Stimulated activated CD8-positive, alpha-beta memory T cell treated with anti-CD3 and anti-CD28 coated beads, Interleukin-7, amount 100 ng/mL, for 4 hours (primary cell): ENCODE data around the gene PPIE.

Experiments used
- DNase-seq, 2 donors: peaks; one replicate each; pipeline ENCODE4 v3.0.0-alpha.2; 2020; ENCODE audit warnings: low read depth in 2 of 2

Gene PPIE

GRCh38 chr1:39738622-39739366 is at the start of gene PPIE:
Gene PPIE, plus strand, starts transcription at chr1:39738882. Its CDS starts 19 bp downstream, at chr1:39738901.
- peak; percentile 93 to 94 for DNase-seq

GRCh38 chr1:39689214-39689613 is 49.5 kb upstream of the PPIE start:
- no peak for DNase-seq

- DNase-seq: no peak
Measured at GRCh38 chr1:39689635-39690034, 49.0 kb upstream of the PPIE start.

GRCh38 chr1:39690225-39690624 is 48.5 kb upstream of the PPIE start:
- DNase-seq: no peak

GRCh38 chr1:39690794-39691382 is 47.8 kb upstream of the PPIE start:
- no peak for DNase-seq

GRCh38 chr1:39691383-39692151 is 47.1 kb upstream of the PPIE start, which contains the start of gene HPCAL4:
Gene HPCAL4, minus strand, starts transcription at chr1:39691433. Its CDS starts 6,830 bp downstream, at chr1:39684603.
- peak; percentile 83 to 88 for DNase-seq

- no peak for DNase-seq
Measured at GRCh38 chr1:39692152-39693074, 46.3 kb upstream of the PPIE start.

GRCh38 chr1:39694026-39694425 is 44.7 kb upstream of the PPIE start:
- DNase-seq: no peak

- DNase-seq: no peak
Measured at GRCh38 chr1:39695016-39695415, 43.7 kb upstream of the PPIE start.

- DNase-seq: no peak
Measured at GRCh38 chr1:39696448-39696847, 42.2 kb upstream of the PPIE start.

- no peak for DNase-seq
Measured at GRCh38 chr1:39698568-39698967, 40.1 kb upstream of the PPIE start.

- no peak for DNase-seq
Measured at GRCh38 chr1:39699419-39699818, 39.3 kb upstream of the PPIE start.

- DNase-seq: no peak
Measured at GRCh38 chr1:39700348-39700747, 38.3 kb upstream of the PPIE start.

- DNase-seq: no peak
Measured at GRCh38 chr1:39701049-39701439, 37.6 kb upstream of the PPIE start.

GRCh38 chr1:39704757-39705156 is 33.9 kb upstream of the PPIE start:
- no peak for DNase-seq

GRCh38 chr1:39707506-39707905 is 31.2 kb upstream of the PPIE start:
- DNase-seq: no peak

GRCh38 chr1:39711104-39711965 is 27.3 kb upstream of the PPIE start:
- no peak for DNase-seq

- DNase-seq: no peak
Measured at GRCh38 chr1:39711966-39712340, 26.7 kb upstream of the PPIE start.

- no peak for DNase-seq
Measured at GRCh38 chr1:39713557-39713956, 25.1 kb upstream of the PPIE start.

GRCh38 chr1:39717809-39718208 is 20.9 kb upstream of the PPIE start:
- DNase-seq: no peak
